Body of pancreas (tissue), 4 donors: ENCODE results near the gene ACADM. TPM values are rescaled to one million over a fixed set of nuclear protein-coding genes. Genes with fewer than 3 reads are reported as not detected.
"Not testable (repeated sequence)": the region's sequence is repeated elsewhere in the genome, so short reads cannot be mapped to it uniquely, and the experiment has no call there.

Experiments used
- ATAC-seq: fragments of 150-250 bp; one replicate; pipeline ENCODE4 v1.9.1; 2016
- DNase-seq, 4 donors: peaks; one replicate each; pipeline ENCODE4 v3.0.0-alpha.2; 2019
- H3K27ac ChIP-seq, 4 donors: fragments of 200-600 bp; sonication (generic); 1 replicate in 3 of 4; 2 replicates in 1 of 4; pipeline versions ENCODE4 v1.5.1 to v1.6.1; 2016 to 2019; ENCODE audit warnings: mild to moderate bottlenecking in 1 of 4, mixed read lengths in 1 of 4, moderate library complexity in 1 of 4
- H3K27me3 ChIP-seq, 2 donors: fragments of 200-600 bp; sonication (generic); one replicate each; pipeline ENCODE4 v1.6.0; 2016; ENCODE audit warnings: mild to moderate bottlenecking in 1 of 2
- H3K36me3 ChIP-seq, 2 donors: fragments of 200-600 bp; sonication (generic); replicated peaks in 1 of 2; 2 replicates each; pipeline ENCODE4 v1.5.1; 2016; ENCODE audit warnings: low read depth in 2 of 2; ENCODE audit not compliant: insufficient read depth in 1 of 2
- H3K4me1 ChIP-seq: fragments of 200-600 bp; sonication (generic); one replicate; pipeline ENCODE4 v1.6.0; 2016
- H3K4me3 ChIP-seq, 2 donors: fragments of 200-600 bp; sonication (generic); 1 replicate in 1 of 2; 2 replicates in 1 of 2; pipeline ENCODE4 v1.5.1; 2016 to 2019
- H3K9me3 ChIP-seq, 3 donors: fragments of 200-600 bp; sonication (generic); 1 replicate in 2 of 3; 2 replicates in 1 of 3; pipeline ENCODE4 v1.5.1; 2016
- POLR2A ChIP-seq, 3 donors: fragments of 450-650 bp; IDR thresholded peaks; one replicate each; pipeline ENCODE4 v1.6.1; 2016; ENCODE audit warnings: antibody characterized with exemption in 3 of 3, mild to moderate bottlenecking in 2 of 3
- WGBS, 2 donors: methylation state at CpG; one replicate each; pipeline ENCODE4 v1.1.5; 2017; 5-methylcytosine and 5-hydroxymethylcytosine counted together
- intact Hi-C: fragments of 100-400 bp; cut with DNase I; formaldehyde crosslinking; loops from one replicate; pipeline ENCODE4 v1.15.1; 2023
- total RNA-seq, 2 donors: library from RNA; depleted of rRNA; stranded (reverse); fragments of >200 nt; gene quantifications; one replicate each; pipeline ENCODE4 v1.1.0, GENCODE V29; 2016
- TF ChIP-seq, protein P1 (sequence below), 7 experiments: fragments of 450-650 bp in 4 of 7; fragments of 200-600 bp in 3 of 7; sonication (generic) in 3 of 7; IDR thresholded peaks; one replicate each; pipeline ENCODE4 v1.5.1; 2016 to 2019; ENCODE audit warnings: antibody characterized with exemption in 7 of 7

The ACADM gene
- total RNA-seq, 2 donors from 2014 or later = 38.1 to 38.2 TPM

DNA sequence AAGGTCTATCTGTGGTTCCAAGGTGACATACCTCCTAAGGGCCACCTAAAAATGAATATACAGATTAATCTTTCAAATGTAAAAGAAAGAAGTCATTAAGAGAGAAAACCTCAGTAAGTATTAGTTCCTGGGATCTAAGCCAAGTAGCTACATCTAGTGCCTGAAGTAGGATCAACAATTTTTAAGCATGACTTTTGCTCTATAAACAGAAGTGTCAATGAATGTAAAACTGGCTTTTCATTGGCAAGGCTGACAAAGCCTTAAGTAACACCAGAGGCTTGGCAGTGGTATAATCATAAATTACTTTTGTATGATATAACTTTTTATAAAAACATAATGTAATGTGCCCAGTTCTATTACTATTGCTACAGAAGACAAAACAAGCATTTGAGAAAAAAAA is 12.2 kb upstream of the ACADM start:
- no peak for DNase-seq
- no peak for ATAC-seq
- Histone ChIP-seq H3K27ac (no peak overlapping the region), H3K27me3 (no peaks in the 10 kb centered on the region), H3K4me1 (no peaks in the 10 kb centered on the region), H3K4me3 (no peak overlapping the region), H3K9me3 (no peaks in the 10 kb centered on the region), H3K36me3 (no peaks in the 10 kb centered on the region)
- intact Hi-C loops = no loop called here
- no peak for TF ChIP-seq POLR2A (IDR thresholded peaks at IDR 0.05)
- TF ChIP-seq, protein P1, sequence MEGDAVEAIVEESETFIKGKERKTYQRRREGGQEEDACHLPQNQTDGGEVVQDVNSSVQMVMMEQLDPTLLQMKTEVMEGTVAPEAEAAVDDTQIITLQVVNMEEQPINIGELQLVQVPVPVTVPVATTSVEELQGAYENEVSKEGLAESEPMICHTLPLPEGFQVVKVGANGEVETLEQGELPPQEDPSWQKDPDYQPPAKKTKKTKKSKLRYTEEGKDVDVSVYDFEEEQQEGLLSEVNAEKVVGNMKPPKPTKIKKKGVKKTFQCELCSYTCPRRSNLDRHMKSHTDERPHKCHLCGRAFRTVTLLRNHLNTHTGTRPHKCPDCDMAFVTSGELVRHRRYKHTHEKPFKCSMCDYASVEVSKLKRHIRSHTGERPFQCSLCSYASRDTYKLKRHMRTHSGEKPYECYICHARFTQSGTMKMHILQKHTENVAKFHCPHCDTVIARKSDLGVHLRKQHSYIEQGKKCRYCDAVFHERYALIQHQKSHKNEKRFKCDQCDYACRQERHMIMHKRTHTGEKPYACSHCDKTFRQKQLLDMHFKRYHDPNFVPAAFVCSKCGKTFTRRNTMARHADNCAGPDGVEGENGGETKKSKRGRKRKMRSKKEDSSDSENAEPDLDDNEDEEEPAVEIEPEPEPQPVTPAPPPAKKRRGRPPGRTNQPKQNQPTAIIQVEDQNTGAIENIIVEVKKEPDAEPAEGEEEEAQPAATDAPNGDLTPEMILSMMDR (IDR thresholded peaks at IDR 0.05) = no peak

DNA sequence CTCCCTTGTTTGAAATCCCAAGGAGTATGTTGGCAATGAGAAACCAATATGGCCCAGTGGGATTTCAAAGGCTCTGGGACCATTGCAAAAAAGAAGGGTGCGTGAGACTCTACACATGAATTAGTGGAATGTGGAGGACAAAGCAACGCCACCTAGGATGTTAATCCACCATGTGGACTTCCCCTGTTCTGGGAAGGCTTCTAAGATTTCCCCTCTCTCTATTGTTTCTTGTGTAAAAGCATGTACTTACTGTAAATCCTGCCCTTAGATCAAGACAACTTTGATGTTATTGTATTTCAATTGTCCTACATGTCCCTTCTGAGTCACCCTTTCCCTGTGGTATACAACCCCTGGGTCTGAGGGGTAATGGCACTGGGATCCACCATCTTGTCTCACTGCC is 4.7 kb upstream of the ACADM start:
- TF ChIP-seq, protein P1 (IDR thresholded peaks at IDR 0.05) = no peak
- TF ChIP-seq POLR2A (IDR thresholded peaks at IDR 0.05) = no peak
- Histone ChIP-seq H3K27ac (no peak overlapping the region), H3K27me3 (no peaks in the 10 kb centered on the region), H3K4me1 (peaks cover 6% of the 10 kb centered on the region), H3K36me3 (no peaks in the 10 kb centered on the region), H3K9me3 (no peaks in the 10 kb centered on the region), H3K4me3 (no peak overlapping the region)
- WGBS, 2 donors = 69 to 77% methylated on average over 2 of the region's 2 CpGs
- ATAC-seq (no peak), DNase-seq (no peak)
- intact Hi-C loops = no loop called here

DNA sequence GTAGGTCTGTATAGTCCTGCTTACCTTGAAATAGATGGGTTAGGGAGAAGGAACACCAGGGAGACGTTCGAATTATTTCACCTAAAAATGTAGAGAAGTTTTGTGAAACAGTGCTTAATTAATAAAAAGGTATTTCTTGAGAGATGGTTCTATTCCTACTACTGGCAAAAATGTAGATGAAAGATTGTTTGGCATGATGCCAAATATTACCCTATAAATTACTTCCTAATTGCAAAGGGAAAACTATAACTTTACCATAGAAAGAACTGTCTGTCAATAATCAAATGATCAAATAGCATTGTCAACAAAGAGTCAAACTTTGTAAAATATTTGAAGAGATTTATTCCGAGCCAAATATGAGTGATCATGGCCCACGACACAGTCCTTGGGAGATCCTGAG is 4.2 kb upstream of the ACADM start:
- 91 to 93% methylated on average over 4 of the region's 4 CpGs for WGBS, 2 donors
- no peaks in the 10 kb centered on the region for H3K27me3 ChIP-seq
- DNase-seq = no peak
- no peak overlapping the region for H3K27ac ChIP-seq
- intact Hi-C loops = no loop called here
- no peak for ATAC-seq
- TF ChIP-seq, protein P1 (IDR thresholded peaks at IDR 0.05) = no peak
- TF ChIP-seq POLR2A (IDR thresholded peaks at IDR 0.05) = no peak
- no peaks in the 10 kb centered on the region for H3K36me3 ChIP-seq
- peaks cover 6% of the 10 kb centered on the region for H3K4me1 ChIP-seq
- no peak overlapping the region for H3K4me3 ChIP-seq
- H3K9me3 ChIP-seq = no peaks in the 10 kb centered on the region

DNA sequence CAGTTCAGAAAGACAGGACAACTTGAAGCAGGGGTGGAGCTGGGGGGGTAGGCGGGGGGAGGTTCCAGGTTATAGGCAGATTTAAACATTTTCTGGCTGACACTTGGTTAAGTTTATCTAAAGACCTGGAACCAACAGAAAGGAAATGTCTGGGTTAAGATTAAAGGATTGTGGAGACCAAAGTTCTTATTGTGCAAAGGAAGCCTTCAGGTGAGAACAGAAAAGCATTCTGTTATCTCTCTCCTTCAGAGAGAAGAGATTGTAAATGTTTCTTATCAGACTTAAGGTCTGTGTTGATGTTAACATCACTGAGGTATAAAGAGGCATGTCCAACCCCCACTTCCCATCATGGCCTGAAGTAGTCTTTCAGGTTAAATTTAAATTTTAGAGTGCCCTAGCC is 3.7 kb upstream of the ACADM start:
- ATAC-seq (no peak), DNase-seq (no peak)
- Histone ChIP-seq H3K27ac (no peak overlapping the region), H3K9me3 (no peaks in the 10 kb centered on the region), H3K4me1 (peaks cover 6% of the 10 kb centered on the region), H3K36me3 (no peaks in the 10 kb centered on the region), H3K27me3 (no peaks in the 10 kb centered on the region), H3K4me3 (no peak overlapping the region)
- intact Hi-C loops = no loop called here
- TF ChIP-seq, protein P1 (IDR thresholded peaks at IDR 0.05) = no peak
- TF ChIP-seq POLR2A (IDR thresholded peaks at IDR 0.05) = no peak
- WGBS, 2 donors = 84 to 100% methylated on average over 1 of the region's 1 CpG

DNA sequence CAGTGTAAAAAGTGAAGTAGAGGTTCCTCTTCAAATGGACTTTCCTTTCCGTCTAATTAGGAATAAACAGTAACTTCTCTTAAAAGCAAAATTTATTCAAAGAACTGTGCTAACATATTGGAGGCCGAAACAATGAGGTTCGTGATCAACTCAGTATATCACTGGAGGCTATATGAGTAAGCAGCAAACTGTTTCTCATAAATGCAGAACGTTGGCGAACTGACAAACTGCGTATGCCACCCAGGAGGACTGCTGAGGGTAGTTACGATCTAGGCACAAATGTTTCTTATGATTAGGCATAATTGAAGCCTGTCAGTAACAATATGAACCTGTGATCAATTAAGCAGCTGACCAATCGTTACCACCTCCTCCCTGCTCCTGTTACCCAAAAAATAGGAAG is 2.3 kb upstream of the ACADM start:
- H3K27ac ChIP-seq, H3K36me3 ChIP-seq, ATAC-seq, H3K9me3 ChIP-seq, intact Hi-C loops, DNase-seq, H3K27me3 ChIP-seq, H3K4me3 ChIP-seq: not testable (repeated sequence)
- 87 to 89% methylated on average over 8 of the region's 8 CpGs for WGBS, 2 donors
- peaks cover 20% of the 10 kb centered on the region for H3K4me1 ChIP-seq
